Caco-2 (cell line): ENCODE results near the gene MUC20. TPM values are rescaled to one million over a fixed set of nuclear protein-coding genes. Genes with fewer than 3 reads are reported as not detected.

Source experiments
- BruUV-seq: library from RNA; stranded (reverse); fragments of 400-500 nt; replicated peaks from 2 replicates; lab custom pipeline; 2021; lab: Mats Ljungman, UMichigan
- CTCF ChIA-PET: fragments of 300-600 bp; sonication (Branson Sonifier 250); formaldehyde crosslinking; loops from one replicate; lab custom pipeline; 2022; ENCODE audit warnings: antibody characterized with exemption; lab: Charles Lee
- POLR2A ChIA-PET: fragments of 300-600 bp; sonication (Branson Sonifier 250); formaldehyde crosslinking; loops from one replicate; lab custom pipeline; 2022; ENCODE audit warnings: antibody characterized with exemption; lab: Charles Lee
- DNase-seq, 2 experiments: peaks; one replicate each; pipeline versions ENCODE4 v3.0.0 to v3.0.0-alpha.2; 2020 to 2022
- H3K27me3 ChIP-seq: replicated peaks from 2 replicates; pipeline ENCODE4 v1.6.0; 2011; ENCODE audit warnings: low read length; ENCODE audit not compliant: control insufficient read depth, insufficient read depth
- H3K36me3 ChIP-seq: 2 replicates; pipeline ENCODE4 v1.5.1; 2011; ENCODE audit warnings: low read length; ENCODE audit not compliant: control insufficient read depth, insufficient read depth
- H3K4me1 ChIP-seq: fragments of 250-450 bp; sonication (Bioruptor Pico); 2 replicates; pipeline ENCODE4 v1.5.1; 2020; ENCODE audit warnings: mild to moderate bottlenecking
- H3K4me3 ChIP-seq: 2 replicates; pipeline ENCODE4 v1.5.1; 2011; ENCODE audit warnings: low read depth, mild to moderate bottlenecking, control low read depth, low read length
- H3K9me3 ChIP-seq: fragments of 250-450 bp; sonication (Bioruptor Pico); 2 replicates; pipeline ENCODE4 v1.5.1; 2020; ENCODE audit warnings: mild to moderate bottlenecking, moderate library complexity
- H3K27ac Mint-ChIP-seq: one replicate; pipeline ENCODE4 v1.8.0; 2022; ENCODE audit warnings: mixed read lengths; ENCODE audit not compliant: unreplicated experiment
- H3K27me3 Mint-ChIP-seq: one replicate; pipeline ENCODE4 v1.8.0; 2022; ENCODE audit warnings: mixed read lengths; ENCODE audit not compliant: insufficient read depth, unreplicated experiment
- H3K36me3 Mint-ChIP-seq: one replicate; pipeline ENCODE4 v1.8.0; 2022; ENCODE audit warnings: mild to moderate bottlenecking, mixed read lengths; ENCODE audit not compliant: insufficient read depth, unreplicated experiment
- H3K4me1 Mint-ChIP-seq: one replicate; pipeline ENCODE4 v1.8.0; 2022; ENCODE audit warnings: low read depth, mixed read lengths; ENCODE audit not compliant: unreplicated experiment
- H3K4me3 Mint-ChIP-seq: one replicate; pipeline ENCODE4 v1.8.0; 2022; ENCODE audit warnings: mild to moderate bottlenecking, moderate library complexity, mixed read lengths; ENCODE audit not compliant: unreplicated experiment
- H3K9me3 Mint-ChIP-seq: one replicate; pipeline ENCODE4 v1.8.0; 2022; ENCODE audit warnings: mixed read lengths; ENCODE audit not compliant: unreplicated experiment
- CTCF ChIP-seq, 2 experiments: fragments of 200-600 bp in 1 of 2; IDR thresholded peaks; 1 replicate in 1 of 2; 2 replicates in 1 of 2; pipeline versions ENCODE4 v1.5.1 to v1.8.0; 2011 to 2022; ENCODE audit warnings: antibody characterized with exemption in 1 of 2, control low read depth in 1 of 2, inconsistent platforms in 1 of 2, low read depth in 1 of 2, low read length in 1 of 2, mild to moderate bottlenecking in 1 of 2, moderate library complexity in 1 of 2; ENCODE audit not compliant: insufficient read depth in 1 of 2, severe bottlenecking in 1 of 2, unreplicated experiment in 1 of 2
- intact Hi-C: fragments of 100-400 bp; cut with micrococcal nuclease; formaldehyde crosslinking; loops from one replicate; pipeline ENCODE4 v1.10.0; 2022; ENCODE audit not compliant: unreplicated experiment
- total RNA-seq: library from RNA; stranded (reverse); gene quantifications from 2 replicates; pipeline ENCODE4 v1.2.3, GENCODE V29; 2022

The MUC20 gene
- total RNA-seq, 1 experiment from 2014 or later = 0.88 TPM

GRCh38 chr3:195771646-195772300, 51.0 kb downstream of the MUC20 start:
- H3K4me3 ChIP-seq = no peak overlapping the region
- no peak for TF ChIP-seq CTCF (IDR thresholded peaks at IDR 0.05; ENCODE audit: insufficient read depth in 1 of 2, low read depth in 1 of 2, low read length in 1 of 2, severe bottlenecking in 1 of 2, unreplicated experiment in 1 of 2)
- POLR2A ChIA-PET = no interaction called here

GRCh38 chr3:195773956-195774537, 53.3 kb downstream of the MUC20 start:
- no peak overlapping the region for H3K4me3 Mint-ChIP-seq
- DNase-seq = no peak
- H3K27ac Mint-ChIP-seq = no peak overlapping the region
- peaks cover 23% of the 10 kb centered on the region for H3K9me3 Mint-ChIP-seq
- Histone ChIP-seq H3K9me3 (no peaks in the 10 kb centered on the region), H3K4me1 (no peaks in the 10 kb centered on the region), H3K27me3 (no peaks in the 10 kb centered on the region), H3K36me3 (no peaks in the 10 kb centered on the region), H3K4me3 (no peak overlapping the region)
- H3K4me1 Mint-ChIP-seq = no peaks in the 10 kb centered on the region
- no TSS peak for BruUV-seq
- POLR2A ChIA-PET = no interaction called here
- no peak for TF ChIP-seq CTCF (IDR thresholded peaks at IDR 0.05; ENCODE audit: insufficient read depth in 1 of 2, low read depth in 1 of 2, low read length in 1 of 2, severe bottlenecking in 1 of 2, unreplicated experiment in 1 of 2)
- CTCF ChIA-PET = interaction anchor here (0.7 kb wide), 1 partner anchor 13 kb away, joined by 3 read pairs; no protein-coding TSS in a partner anchor
- no peaks in the 10 kb centered on the region for H3K27me3 Mint-ChIP-seq
- no peaks in the 10 kb centered on the region for H3K36me3 Mint-ChIP-seq
- intact Hi-C loops = no loop called here

More at GRCh38 chr3:195771646-195772300, 51.0 kb downstream of the MUC20 start:
- Mint-ChIP-seq H3K27ac (no peak overlapping the region), H3K27me3 (no peaks in the 10 kb centered on the region), H3K9me3 (peaks cover 16% of the 10 kb centered on the region), H3K4me3 (no peak overlapping the region), H3K36me3 (no peaks in the 10 kb centered on the region), H3K4me1 (no peaks in the 10 kb centered on the region)
- Histone ChIP-seq H3K4me1 (no peaks in the 10 kb centered on the region), H3K9me3 (no peaks in the 10 kb centered on the region), H3K36me3 (no peaks in the 10 kb centered on the region), H3K27me3 (no peaks in the 10 kb centered on the region)
- peak in 1 of 2 experiments; percentile 19 for DNase-seq
- CTCF ChIA-PET = no interaction called here
- intact Hi-C loops = no loop called here
- no TSS peak for BruUV-seq

- ChIA-PET POLR2A (no interaction called here), CTCF (interaction anchor here (0.7 kb wide), 1 partner anchor 14 kb away, joined by 3 read pairs; no protein-coding TSS in a partner anchor)
- Histone ChIP-seq H3K27me3 (no peaks in the 10 kb centered on the region), H3K36me3 (no peaks in the 10 kb centered on the region), H3K4me1 (no peaks in the 10 kb centered on the region), H3K9me3 (no peaks in the 10 kb centered on the region), H3K4me3 (no peak overlapping the region)
- peak; percentile 29 to 54 for TF ChIP-seq CTCF (IDR thresholded peaks at IDR 0.05; ENCODE audit: insufficient read depth in 1 of 2, low read depth in 1 of 2, low read length in 1 of 2, severe bottlenecking in 1 of 2, unreplicated experiment in 1 of 2)
- intact Hi-C loops = no loop called here
- Mint-ChIP-seq H3K4me1 (no peaks in the 10 kb centered on the region), H3K4me3 (no peak overlapping the region), H3K27ac (no peak overlapping the region), H3K36me3 (no peaks in the 10 kb centered on the region), H3K27me3 (no peaks in the 10 kb centered on the region), H3K9me3 (peaks cover 32% of the 10 kb centered on the region)
- DNase-seq = peak in 1 of 2 experiments; percentile 60
- BruUV-seq = no TSS peak
Measured at GRCh38 chr3:195774917-195775316, 54.1 kb downstream of the MUC20 start.
